HCT116 (cell line): Measurements from ENCODE around the gene ABHD12B. TPM values are rescaled to one million over a fixed set of nuclear protein-coding genes. Genes with fewer than 3 reads are reported as not detected.

ENCODE experiments used
- ATAC-seq: fragments of 200-7000 bp; cut with Tn5 transposase; 2 replicates; pipeline ENCODE4 v1.9.1; 2020; ENCODE audit warnings: mild to moderate bottlenecking, moderate library complexity
- BruUV-seq: library from RNA; stranded (reverse); fragments of 400-500 nt; replicated peaks from 2 replicates; lab custom pipeline; 2021; lab: Mats Ljungman, UMichigan
- CTCF ChIA-PET: fragments of 300-600 bp; sonication (Branson Sonifier 250); formaldehyde crosslinking; loops from one replicate; lab custom pipeline; 2021; ENCODE audit warnings: antibody characterized with exemption; lab: Charles Lee
- POLR2A ChIA-PET: fragments of 300-600, 350-600 bp; sonication (Branson Sonifier 250); formaldehyde crosslinking; loops from one replicate; lab custom pipeline; 2021; ENCODE audit warnings: antibody characterized with exemption; lab: Charles Lee
- RAD21 ChIA-PET, 2 experiments: fragments of 300-600 bp; sonication (Branson Sonifier 250); formaldehyde crosslinking; loops; one replicate each; lab custom pipeline; 2023; ENCODE audit warnings: low total read pairs in 2 of 2; ENCODE audit not compliant: uncharacterized antibody in 2 of 2, unreplicated experiment in 2 of 2, low non-redundant PET in 1 of 2; lab: Charles Lee
- DNase-seq: peaks from one replicate; pipeline ENCODE4 v3.0.0-alpha.2; 2010; ENCODE audit warnings: low read depth, low spot score
- H2AFZ ChIP-seq: fragments of 200-600 bp; shearing (Covaris generic), sonication (generic); 2 replicates; pipeline ENCODE4 v1.6.1; 2017; ENCODE audit warnings: low read depth, mixed run types, mixed read lengths, antibody characterized with exemption, low read length; ENCODE audit not compliant: poor library complexity, severe bottlenecking
- H3K27ac ChIP-seq: 2 replicates; pipeline ENCODE4 v1.5.1; 2012; ENCODE audit warnings: low read depth, low read length
- H3K27me3 ChIP-seq: fragments of 200-600 bp; sonication (generic); 2 replicates; pipeline ENCODE4 v1.6.1; 2016; ENCODE audit warnings: mixed run types, low read length, mixed read lengths; ENCODE audit not compliant: insufficient read depth
- H3K36me3 ChIP-seq, 2 experiments: fragments of 200-500 bp in 1 of 2; fragments of 200-600 bp in 1 of 2; sonication (Bioruptor generic) in 1 of 2; sonication (generic) in 1 of 2; 2 replicates each; pipeline versions ENCODE4 v1.5.1 to v1.6.1; 2014 to 2016; ENCODE audit warnings: low read length in 2 of 2, inconsistent platforms in 1 of 2, mixed read lengths in 1 of 2, mixed run types in 1 of 2; ENCODE audit not compliant: insufficient read depth in 2 of 2, control insufficient read depth in 1 of 2
- H3K4me1 ChIP-seq, 2 experiments: fragments of 200-600 bp in 1 of 2; sonication (generic) in 1 of 2; 2 replicates each; pipeline versions ENCODE4 v1.5.1 to v1.6.1; 2012 to 2017; ENCODE audit warnings: low read length in 2 of 2, inconsistent platforms in 1 of 2, mild to moderate bottlenecking in 1 of 2, mixed read lengths in 1 of 2, mixed run types in 1 of 2, moderate library complexity in 1 of 2; ENCODE audit not compliant: insufficient read depth in 2 of 2, control insufficient read depth in 1 of 2
- H3K4me2 ChIP-seq: fragments of 200-600 bp; sonication (generic); 2 replicates; pipeline ENCODE4 v1.6.1; 2017; ENCODE audit warnings: mixed run types, low read length, mixed read lengths
- H3K4me3 ChIP-seq, 2 experiments: fragments of 200-600 bp in 1 of 2; sonication (generic) in 1 of 2; replicated peaks in 1 of 2; 2 replicates each; pipeline ENCODE4 v1.5.1; 2011 to 2016; ENCODE audit warnings: low read length in 2 of 2, control low read depth in 1 of 2, low read depth in 1 of 2, mild to moderate bottlenecking in 1 of 2, mixed read lengths in 1 of 2, mixed run types in 1 of 2
- H3K79me2 ChIP-seq: fragments of 200-600 bp; sonication (generic); 2 replicates; pipeline ENCODE4 v1.6.1; 2017; ENCODE audit warnings: mild to moderate bottlenecking, mixed run types, low read length, moderate library complexity, mixed read lengths; ENCODE audit not compliant: insufficient read depth
- H3K9ac ChIP-seq: fragments of 200-600 bp; sonication (generic); 2 replicates; pipeline ENCODE4 v1.6.1; 2016; ENCODE audit warnings: low read length, mixed read lengths
- H3K9me2 ChIP-seq: fragments of 200-600 bp; sonication (generic), shearing (Covaris generic); 2 replicates; pipeline ENCODE4 v1.6.1; 2017; ENCODE audit warnings: mixed run types, mild to moderate bottlenecking, moderate library complexity; ENCODE audit not compliant: insufficient read depth
- H3K9me3 ChIP-seq, 2 experiments: fragments of 200-500 bp in 1 of 2; fragments of 200-600 bp in 1 of 2; sonication (Bioruptor generic) in 1 of 2; sonication (generic) in 1 of 2; 2 replicates each; pipeline ENCODE4 v1.6.1; 2014 to 2017; ENCODE audit warnings: low read length in 2 of 2, mixed read lengths in 2 of 2, inconsistent platforms in 1 of 2, low read depth in 1 of 2, mild to moderate bottlenecking in 1 of 2, mixed run types in 1 of 2, moderate library complexity in 1 of 2; ENCODE audit not compliant: control insufficient read depth in 1 of 2, insufficient read depth in 1 of 2
- H4K20me1 ChIP-seq: fragments of 200-600 bp; sonication (generic), shearing (Covaris generic); 2 replicates; pipeline ENCODE4 v1.6.1; 2017; ENCODE audit warnings: mixed run types, mild to moderate bottlenecking, moderate library complexity; ENCODE audit not compliant: insufficient read depth
- CBX3 ChIP-seq: IDR thresholded peaks from 2 replicates; pipeline ENCODE4 v1.6.1; 2012; ENCODE audit warnings: low read depth
- CEBPB ChIP-seq: IDR thresholded peaks from 2 replicates; pipeline ENCODE4 v1.6.1; 2012; ENCODE audit warnings: low read depth
- EGR1 ChIP-seq: IDR thresholded peaks from 2 replicates; pipeline ENCODE4 v1.6.1; 2012; ENCODE audit warnings: low read depth
- ELF1 ChIP-seq: IDR thresholded peaks from 2 replicates; pipeline ENCODE4 v1.6.1; 2012; ENCODE audit warnings: low read depth, borderline replicate concordance
- EZH2phosphoT487 ChIP-seq: fragments of 200-600 bp; IDR thresholded peaks from 2 replicates; pipeline ENCODE4 v1.6.1; 2018; ENCODE audit warnings: antibody characterized with exemption, borderline replicate concordance
- FOSL1 ChIP-seq: IDR thresholded peaks from 2 replicates; pipeline ENCODE4 v1.6.1; 2012; ENCODE audit warnings: low read depth
- JUND ChIP-seq: IDR thresholded peaks from 2 replicates; pipeline ENCODE4 v1.6.1; 2012
- POLR2A ChIP-seq: IDR thresholded peaks from 2 replicates; pipeline ENCODE4 v1.7.0; 2011; ENCODE audit warnings: borderline replicate concordance; ENCODE audit not compliant: insufficient read depth, insufficient read length; ENCODE audit errors: extremely low read depth
- POLR2AphosphoS5 ChIP-seq: IDR thresholded peaks from 2 replicates; pipeline ENCODE4 v1.6.1; 2011; ENCODE audit warnings: mild to moderate bottlenecking, low read depth, low read length, moderate library complexity
- RAD21 ChIP-seq: IDR thresholded peaks from 2 replicates; pipeline ENCODE4 v1.6.1; 2012; ENCODE audit warnings: low read depth, mild to moderate bottlenecking
- SIN3A ChIP-seq: IDR thresholded peaks from 2 replicates; pipeline ENCODE4 v1.6.1; 2012; ENCODE audit warnings: low read depth
- SP1 ChIP-seq: IDR thresholded peaks from 2 replicates; pipeline ENCODE4 v1.6.1; 2012; ENCODE audit warnings: low read depth
- TCF7L2 ChIP-seq: IDR thresholded peaks from 2 replicates; pipeline ENCODE4 v1.7.0; 2011; ENCODE audit warnings: borderline replicate concordance, inconsistent platforms; ENCODE audit not compliant: insufficient read depth, insufficient read length; ENCODE audit errors: extremely low read depth
- YY1 ChIP-seq: IDR thresholded peaks from 2 replicates; pipeline ENCODE4 v1.6.1; 2011; ENCODE audit warnings: low read length, low read depth, moderate library complexity, mild to moderate bottlenecking; ENCODE audit not compliant: insufficient replicate concordance; ENCODE audit errors: extremely low read depth
- ZFX ChIP-seq: fragments of 450-650 bp; IDR thresholded peaks from 2 replicates; pipeline ENCODE4 v1.6.1; 2017
- ZNF274 ChIP-seq: fragments of 200-500 bp; sonication (Bioruptor generic); IDR thresholded peaks from 2 replicates; pipeline ENCODE4 v1.6.1; 2014; ENCODE audit warnings: mild to moderate bottlenecking, low read depth, low read length, inconsistent platforms
- intact Hi-C: fragments of 100-400 bp; cut with micrococcal nuclease; formaldehyde crosslinking; loops from 2 replicates; pipeline ENCODE4 v1.10.0; 2022
- total RNA-seq: library from RNA; stranded (reverse); gene quantifications from one replicate; pipeline ENCODE4 v1.2.1, GENCODE V29; 2021; ENCODE audit not compliant: unreplicated experiment
- TF ChIP-seq, protein P1 (sequence below): IDR thresholded peaks from 2 replicates; pipeline ENCODE4 v1.6.1; 2012
- TF ChIP-seq, protein P2 (sequence below): IDR thresholded peaks from 2 replicates; pipeline ENCODE4 v1.6.1; 2011; ENCODE audit warnings: mild to moderate bottlenecking, low read length, moderate library complexity; ENCODE audit not compliant: insufficient replicate concordance; ENCODE audit errors: extremely low read depth
- TF ChIP-seq, protein P3 (sequence below), 3 experiments: fragments of 200-600 bp in 1 of 3; sonication (generic) in 1 of 3; IDR thresholded peaks in 2 of 3; conservative IDR thresholded peaks in 1 of 3; 2 replicates each; pipeline ENCODE4 v1.5.1; 2012 to 2017; ENCODE audit warnings: low read depth in 2 of 3, low read length in 2 of 3, antibody characterized with exemption in 1 of 3, borderline replicate concordance in 1 of 3, control low read depth in 1 of 3, mild to moderate bottlenecking in 1 of 3, mixed read lengths in 1 of 3, mixed run types in 1 of 3, moderate library complexity in 1 of 3; ENCODE audit not compliant: insufficient read depth in 1 of 3
- TF ChIP-seq, protein P4 (sequence below): IDR thresholded peaks from 2 replicates; pipeline ENCODE4 v1.6.1; 2012; ENCODE audit warnings: low read depth

Gene ABHD12B
- total RNA-seq, 1 experiment from 2014 or later = 0.74 TPM

DNA sequence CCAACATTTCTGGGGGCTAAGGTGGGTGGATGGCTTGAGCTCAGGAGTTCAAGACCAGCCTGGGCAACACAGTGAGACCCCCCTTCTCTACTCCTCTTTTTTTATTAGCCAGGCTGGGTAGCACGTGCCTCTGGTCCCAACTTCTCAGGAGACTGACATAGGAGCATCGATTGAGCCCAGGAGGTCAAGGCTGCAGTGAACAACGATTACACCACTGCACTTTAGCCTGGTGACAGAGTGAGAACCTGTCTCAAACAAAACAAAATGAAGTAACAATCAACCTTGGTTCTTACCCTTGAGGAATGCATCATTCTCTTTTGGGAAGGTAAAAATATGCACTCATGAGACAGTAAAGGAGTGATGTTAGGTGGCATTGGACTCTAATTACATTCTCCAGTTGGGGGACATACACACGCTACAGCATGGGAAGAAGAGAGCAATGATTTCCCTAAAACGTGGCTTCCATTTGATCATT, 37.0 kb upstream of the ABHD12B start:
- no TSS peak for BruUV-seq
- Histone ChIP-seq H3K9me2 (no peaks in the 10 kb centered on the region), H3K4me3 (no peak overlapping the region), H3K9ac (no peak overlapping the region), H3K27ac (no peak overlapping the region), H3K27me3 (0 out of 2 replicates have a peak, but pooled peaks cover 3% of the 10 kb centered on the region), H3K79me2 (peaks cover 1% of the 10 kb centered on the region; the same call in 1 of the 2 replicates), H3K9me3 (no peaks in the 10 kb centered on the region), H2AFZ (no peak overlapping the region), H3K4me1 (peaks cover 4 to 15% of the 10 kb centered on the region in 2 experiments; a peak in 3 of 4 replicates), H3K4me2 (no peak overlapping the region), H4K20me1 (no peaks in the 10 kb centered on the region), H3K36me3 (no peaks in the 10 kb centered on the region)
- intact Hi-C loops = no loop called here
- ATAC-seq (no peak), DNase-seq (no peak)
- ChIA-PET RAD21 (no interaction called here), POLR2A (no interaction called here), CTCF (no interaction called here)
- no peak for TF ChIP-seq SIN3A
- TF ChIP-seq CBX3 = no peak
- no peak for TF ChIP-seq POLR2AphosphoS5
- TF ChIP-seq TCF7L2 = no peak
- no peak for TF ChIP-seq JUND
- TF ChIP-seq, protein P1, sequence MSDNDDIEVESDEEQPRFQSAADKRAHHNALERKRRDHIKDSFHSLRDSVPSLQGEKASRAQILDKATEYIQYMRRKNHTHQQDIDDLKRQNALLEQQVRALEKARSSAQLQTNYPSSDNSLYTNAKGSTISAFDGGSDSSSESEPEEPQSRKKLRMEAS = no peak
- TF ChIP-seq, protein P2, sequence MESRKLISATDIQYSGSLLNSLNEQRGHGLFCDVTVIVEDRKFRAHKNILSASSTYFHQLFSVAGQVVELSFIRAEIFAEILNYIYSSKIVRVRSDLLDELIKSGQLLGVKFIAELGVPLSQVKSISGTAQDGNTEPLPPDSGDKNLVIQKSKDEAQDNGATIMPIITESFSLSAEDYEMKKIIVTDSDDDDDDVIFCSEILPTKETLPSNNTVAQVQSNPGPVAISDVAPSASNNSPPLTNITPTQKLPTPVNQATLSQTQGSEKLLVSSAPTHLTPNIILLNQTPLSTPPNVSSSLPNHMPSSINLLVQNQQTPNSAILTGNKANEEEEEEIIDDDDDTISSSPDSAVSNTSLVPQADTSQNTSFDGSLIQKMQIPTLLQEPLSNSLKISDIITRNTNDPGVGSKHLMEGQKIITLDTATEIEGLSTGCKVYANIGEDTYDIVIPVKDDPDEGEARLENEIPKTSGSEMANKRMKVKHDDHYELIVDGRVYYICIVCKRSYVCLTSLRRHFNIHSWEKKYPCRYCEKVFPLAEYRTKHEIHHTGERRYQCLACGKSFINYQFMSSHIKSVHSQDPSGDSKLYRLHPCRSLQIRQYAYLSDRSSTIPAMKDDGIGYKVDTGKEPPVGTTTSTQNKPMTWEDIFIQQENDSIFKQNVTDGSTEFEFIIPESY = no peak
- no peak for TF ChIP-seq RAD21
- TF ChIP-seq FOSL1 = no peak
- TF ChIP-seq POLR2A = no peak
- no peak for TF ChIP-seq YY1
- no peak for TF ChIP-seq CEBPB
- TF ChIP-seq, protein P3, sequence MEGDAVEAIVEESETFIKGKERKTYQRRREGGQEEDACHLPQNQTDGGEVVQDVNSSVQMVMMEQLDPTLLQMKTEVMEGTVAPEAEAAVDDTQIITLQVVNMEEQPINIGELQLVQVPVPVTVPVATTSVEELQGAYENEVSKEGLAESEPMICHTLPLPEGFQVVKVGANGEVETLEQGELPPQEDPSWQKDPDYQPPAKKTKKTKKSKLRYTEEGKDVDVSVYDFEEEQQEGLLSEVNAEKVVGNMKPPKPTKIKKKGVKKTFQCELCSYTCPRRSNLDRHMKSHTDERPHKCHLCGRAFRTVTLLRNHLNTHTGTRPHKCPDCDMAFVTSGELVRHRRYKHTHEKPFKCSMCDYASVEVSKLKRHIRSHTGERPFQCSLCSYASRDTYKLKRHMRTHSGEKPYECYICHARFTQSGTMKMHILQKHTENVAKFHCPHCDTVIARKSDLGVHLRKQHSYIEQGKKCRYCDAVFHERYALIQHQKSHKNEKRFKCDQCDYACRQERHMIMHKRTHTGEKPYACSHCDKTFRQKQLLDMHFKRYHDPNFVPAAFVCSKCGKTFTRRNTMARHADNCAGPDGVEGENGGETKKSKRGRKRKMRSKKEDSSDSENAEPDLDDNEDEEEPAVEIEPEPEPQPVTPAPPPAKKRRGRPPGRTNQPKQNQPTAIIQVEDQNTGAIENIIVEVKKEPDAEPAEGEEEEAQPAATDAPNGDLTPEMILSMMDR (IDR thresholded peaks at IDR 0.05 in 2 of 3, conservative IDR thresholded peaks at IDR 0.05 in 1 of 3; ENCODE audit: borderline replicate concordance in 1 of 3, insufficient read depth in 1 of 3, low read depth in 2 of 3, low read length in 2 of 3) = no peak
- TF ChIP-seq SP1 = no peak
- TF ChIP-seq ELF1 = no peak
- no peak for TF ChIP-seq ZNF274
- TF ChIP-seq, protein P4, sequence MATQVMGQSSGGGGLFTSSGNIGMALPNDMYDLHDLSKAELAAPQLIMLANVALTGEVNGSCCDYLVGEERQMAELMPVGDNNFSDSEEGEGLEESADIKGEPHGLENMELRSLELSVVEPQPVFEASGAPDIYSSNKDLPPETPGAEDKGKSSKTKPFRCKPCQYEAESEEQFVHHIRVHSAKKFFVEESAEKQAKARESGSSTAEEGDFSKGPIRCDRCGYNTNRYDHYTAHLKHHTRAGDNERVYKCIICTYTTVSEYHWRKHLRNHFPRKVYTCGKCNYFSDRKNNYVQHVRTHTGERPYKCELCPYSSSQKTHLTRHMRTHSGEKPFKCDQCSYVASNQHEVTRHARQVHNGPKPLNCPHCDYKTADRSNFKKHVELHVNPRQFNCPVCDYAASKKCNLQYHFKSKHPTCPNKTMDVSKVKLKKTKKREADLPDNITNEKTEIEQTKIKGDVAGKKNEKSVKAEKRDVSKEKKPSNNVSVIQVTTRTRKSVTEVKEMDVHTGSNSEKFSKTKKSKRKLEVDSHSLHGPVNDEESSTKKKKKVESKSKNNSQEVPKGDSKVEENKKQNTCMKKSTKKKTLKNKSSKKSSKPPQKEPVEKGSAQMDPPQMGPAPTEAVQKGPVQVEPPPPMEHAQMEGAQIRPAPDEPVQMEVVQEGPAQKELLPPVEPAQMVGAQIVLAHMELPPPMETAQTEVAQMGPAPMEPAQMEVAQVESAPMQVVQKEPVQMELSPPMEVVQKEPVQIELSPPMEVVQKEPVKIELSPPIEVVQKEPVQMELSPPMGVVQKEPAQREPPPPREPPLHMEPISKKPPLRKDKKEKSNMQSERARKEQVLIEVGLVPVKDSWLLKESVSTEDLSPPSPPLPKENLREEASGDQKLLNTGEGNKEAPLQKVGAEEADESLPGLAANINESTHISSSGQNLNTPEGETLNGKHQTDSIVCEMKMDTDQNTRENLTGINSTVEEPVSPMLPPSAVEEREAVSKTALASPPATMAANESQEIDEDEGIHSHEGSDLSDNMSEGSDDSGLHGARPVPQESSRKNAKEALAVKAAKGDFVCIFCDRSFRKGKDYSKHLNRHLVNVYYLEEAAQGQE = no peak
- no peak for TF ChIP-seq EGR1
- TF ChIP-seq ZFX = no peak
- TF ChIP-seq EZH2phosphoT487 = no peak
